OCI-M1 (cell line): ENCODE results near the gene LTBP3.
A peak's percentile ranks its signal among the peaks of the same experiment; 100 is the strongest.

Source experiments
- DNase-seq: peaks from one replicate; lab custom pipeline; 2025; lab: John Stamatoyannopoulos, UW

Gene LTBP3

GRCh38 chr11:65558002-65558929, at the start of gene LTBP3:
Gene LTBP3, minus strand, starts transcription at chr11:65558359. Its CDS starts 400 bp downstream, at chr11:65557959.
- DNase-seq = peak; percentile 70

DNA sequence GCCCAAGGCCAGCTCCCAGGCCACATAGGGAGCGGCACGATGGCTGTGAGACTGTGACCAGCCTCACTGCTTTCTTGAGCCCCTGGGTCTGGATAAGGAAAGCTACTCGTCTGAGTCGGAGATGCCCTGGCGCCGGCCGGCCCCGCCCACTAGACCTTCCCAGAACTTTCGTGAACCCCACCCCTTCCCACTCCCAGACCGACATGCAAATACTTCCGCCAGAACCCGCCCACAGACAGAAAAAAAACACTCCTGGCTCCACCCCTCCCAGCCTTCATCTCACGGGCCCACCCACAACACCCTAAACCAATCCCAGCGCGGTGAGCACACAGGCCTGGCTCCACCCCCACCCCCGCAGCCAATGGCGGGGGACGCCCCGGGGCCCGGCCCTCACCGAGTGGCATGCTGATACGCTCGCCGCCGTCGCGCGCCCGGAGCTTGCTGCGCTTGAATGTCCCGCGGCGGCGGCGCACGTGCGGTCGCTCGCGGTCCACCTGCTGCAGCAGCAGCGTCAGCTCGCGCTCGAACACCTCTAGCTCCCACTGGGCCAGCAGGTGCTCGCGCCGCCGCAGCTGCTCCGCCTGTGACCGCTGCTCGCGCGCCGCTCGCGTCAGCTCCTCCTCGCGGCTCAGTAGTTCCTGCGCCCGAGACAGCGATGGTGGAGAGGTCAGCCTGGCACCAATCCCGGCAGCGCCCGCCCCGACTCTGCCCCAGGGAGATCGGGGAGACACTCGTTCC, 48.9 kb upstream of the LTBP3 start:
- DNase-seq = no peak

- no peak for DNase-seq
Observed at GRCh38 chr11:65604258-65604657, 46.1 kb upstream of the LTBP3 start.

- DNase-seq = no peak
Observed at GRCh38 chr11:65599955-65600246, 41.7 kb upstream of the LTBP3 start.

- DNase-seq = no peak
Observed at GRCh38 chr11:65599216-65599954, 41.2 kb upstream of the LTBP3 start.

GRCh38 chr11:65598258-65598699, 40.1 kb upstream of the LTBP3 start:
- no peak for DNase-seq

DNA sequence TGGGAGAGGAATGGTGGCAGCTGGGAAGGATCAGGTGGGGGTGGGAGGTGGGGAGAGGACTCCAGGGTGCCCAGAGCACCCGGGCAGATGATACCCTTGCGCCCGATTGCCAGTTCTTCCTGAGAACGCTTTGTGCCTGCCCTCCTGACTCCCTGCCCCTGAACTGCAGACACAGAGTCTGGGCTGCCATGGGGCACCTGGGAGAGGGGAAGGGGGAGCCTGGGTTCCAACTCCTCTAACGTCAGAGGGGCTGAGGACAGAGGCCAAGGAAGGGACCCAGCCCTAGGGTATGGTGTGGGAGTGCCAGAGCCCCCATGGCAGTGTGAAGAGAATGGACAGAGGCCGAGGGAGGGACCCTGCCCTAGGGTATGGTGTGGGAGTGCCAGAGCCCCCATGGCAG, 38.4 kb upstream of the LTBP3 start:
- DNase-seq = no peak

GRCh38 chr11:65595543-65596281, 37.6 kb upstream of the LTBP3 start, which contains the start of gene KCNK7:
Gene KCNK7, minus strand, starts transcription at chr11:65595800. Its CDS starts 28 bp downstream, at chr11:65595772.
- no peak for DNase-seq

DNA sequence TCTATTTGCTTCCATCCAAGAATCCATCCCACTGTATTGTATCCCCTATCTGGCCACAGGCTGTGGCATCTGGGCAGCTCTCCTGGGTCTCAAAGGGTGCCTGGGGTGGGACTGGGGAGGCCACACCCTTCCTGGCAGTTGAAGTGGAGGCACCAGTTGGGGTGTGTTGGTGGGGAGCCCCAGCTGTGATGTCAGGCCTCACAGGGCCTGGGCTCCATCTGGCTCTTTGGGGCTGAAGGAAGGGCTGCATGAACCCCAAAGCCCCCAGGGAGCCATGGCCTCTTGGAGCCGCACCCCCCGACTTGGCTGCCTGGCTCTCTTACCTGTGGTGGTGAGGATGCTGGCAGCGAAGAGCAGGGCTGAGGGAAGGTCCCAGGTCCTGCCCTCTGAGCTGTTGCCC, 37.0 kb upstream of the LTBP3 start:
- DNase-seq = no peak

- DNase-seq = peak; percentile 36
Observed at GRCh38 chr11:65593518-65594414, 35.6 kb upstream of the LTBP3 start.

DNA sequence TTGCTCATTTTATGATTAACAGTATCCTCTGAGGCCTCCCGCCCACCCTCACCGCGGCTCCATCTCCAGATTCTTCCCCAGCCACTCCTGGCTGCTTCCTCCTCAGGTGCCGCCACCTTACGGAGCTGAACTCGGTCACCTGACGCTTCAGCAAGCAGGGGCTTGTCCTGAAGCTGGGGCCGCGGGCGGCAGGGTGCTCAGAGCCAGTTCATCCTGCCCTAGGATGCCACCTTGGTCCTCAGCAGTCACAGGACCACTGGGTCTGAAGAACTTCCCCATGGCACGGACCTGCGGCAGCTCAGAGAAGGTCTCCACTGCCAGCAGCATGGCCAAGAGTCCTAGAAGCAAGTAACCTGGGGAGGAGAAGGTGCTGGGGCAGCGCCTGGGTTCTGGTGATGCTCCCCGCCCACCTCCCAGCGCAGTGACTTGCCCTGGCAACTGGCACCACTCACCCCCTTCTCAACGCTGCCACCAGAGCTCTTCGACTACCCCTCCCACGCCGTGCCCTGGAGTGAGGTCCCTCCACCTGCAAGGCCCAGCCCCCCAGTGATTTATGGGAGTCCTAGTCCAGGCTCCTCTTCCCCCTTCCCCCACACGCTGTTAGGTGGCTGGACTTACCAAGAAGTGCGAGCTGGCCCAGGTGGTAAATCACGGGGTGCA, 34.8 kb upstream of the LTBP3 start:
- DNase-seq = no peak

- DNase-seq = no peak
Observed at GRCh38 chr11:65591939-65592857, 34.0 kb upstream of the LTBP3 start.

- DNase-seq = no peak
Observed at GRCh38 chr11:65590240-65590738, 32.1 kb upstream of the LTBP3 start.

DNA sequence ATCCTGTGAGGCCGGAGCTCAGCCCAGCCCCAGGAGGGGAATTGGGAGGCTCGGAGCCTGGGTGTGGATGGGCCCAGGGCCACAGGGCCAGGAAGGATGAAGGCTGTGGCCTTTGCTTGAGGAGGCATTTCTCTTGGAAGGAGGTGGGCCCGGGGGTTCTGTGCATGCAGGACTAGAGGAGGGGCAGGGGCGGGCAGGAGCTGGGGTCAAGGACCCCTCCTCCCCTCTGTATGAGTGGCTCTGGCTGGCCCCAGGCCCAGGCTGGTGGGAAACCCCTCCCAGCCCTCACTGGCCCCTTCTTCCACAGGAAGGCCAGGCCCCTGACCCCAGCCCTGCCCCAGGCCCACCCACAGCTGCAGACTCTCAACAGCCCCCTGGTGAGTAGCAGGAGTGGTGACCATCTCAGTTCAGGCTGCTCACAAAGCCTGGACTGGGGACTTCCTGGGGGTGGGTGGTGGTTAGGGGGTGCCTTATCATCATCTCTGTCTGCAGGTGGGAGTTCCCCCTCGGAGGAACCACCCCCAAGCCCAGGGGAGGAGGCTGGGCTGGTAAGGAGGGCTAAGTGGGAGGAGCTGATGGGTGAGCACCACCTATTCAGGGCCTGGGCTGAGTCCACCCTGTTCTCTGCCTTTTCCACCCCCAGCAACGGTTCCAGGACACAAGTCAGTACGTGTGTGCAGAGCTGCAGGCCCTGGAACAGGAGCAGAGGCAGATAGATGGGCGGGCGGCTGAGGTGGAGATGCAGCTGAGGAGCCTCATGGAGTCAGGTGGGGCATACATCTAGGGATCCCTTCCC, 31.5 kb upstream of the LTBP3 start:
- DNase-seq = peak; percentile 45

DNA sequence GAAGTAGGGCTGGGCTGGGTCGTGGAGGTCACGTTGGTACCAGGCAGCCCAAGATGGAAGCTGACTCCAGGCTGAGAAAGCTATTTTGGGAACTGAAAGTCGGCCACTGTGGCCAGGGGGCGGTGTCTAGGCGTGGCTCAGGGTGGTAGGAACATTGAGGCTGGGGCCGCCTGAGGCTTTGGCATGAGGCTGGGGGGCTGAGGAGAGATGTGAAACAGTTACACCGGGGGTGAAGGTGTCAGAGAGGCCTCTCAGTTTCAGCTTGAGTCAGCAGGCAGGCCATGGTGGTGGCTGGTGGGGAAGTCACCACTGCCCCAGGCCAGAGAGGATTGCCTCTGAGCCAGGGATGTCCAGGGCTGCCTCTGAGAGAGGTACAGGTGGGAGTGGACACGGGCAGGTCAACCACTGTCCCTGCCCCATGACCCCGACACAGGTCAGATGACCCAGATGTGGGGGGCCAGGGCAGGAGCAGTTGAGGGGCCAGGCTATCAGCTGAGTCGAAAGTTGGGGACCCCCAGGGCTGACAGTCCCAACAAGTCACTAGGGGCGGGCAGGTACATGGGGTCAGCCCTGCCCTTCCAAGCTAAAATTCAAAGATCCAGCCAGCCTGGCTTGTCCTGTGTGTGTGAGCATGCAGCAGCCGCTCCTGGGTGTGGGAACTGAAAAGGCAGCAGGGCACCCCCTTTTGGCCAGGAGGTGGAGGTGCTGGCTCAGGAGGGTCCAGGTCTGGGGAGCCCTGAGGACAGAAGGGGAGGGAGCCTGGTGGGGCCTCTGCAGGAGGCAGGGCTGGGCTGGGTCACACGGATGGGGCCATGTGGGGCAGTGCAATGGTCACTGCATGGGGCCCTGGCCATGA, 30.3 kb upstream of the LTBP3 start:
- peak; percentile 68 for DNase-seq

GRCh38 chr11:65586676-65587075, 28.5 kb upstream of the LTBP3 start:
- no peak for DNase-seq

DNA sequence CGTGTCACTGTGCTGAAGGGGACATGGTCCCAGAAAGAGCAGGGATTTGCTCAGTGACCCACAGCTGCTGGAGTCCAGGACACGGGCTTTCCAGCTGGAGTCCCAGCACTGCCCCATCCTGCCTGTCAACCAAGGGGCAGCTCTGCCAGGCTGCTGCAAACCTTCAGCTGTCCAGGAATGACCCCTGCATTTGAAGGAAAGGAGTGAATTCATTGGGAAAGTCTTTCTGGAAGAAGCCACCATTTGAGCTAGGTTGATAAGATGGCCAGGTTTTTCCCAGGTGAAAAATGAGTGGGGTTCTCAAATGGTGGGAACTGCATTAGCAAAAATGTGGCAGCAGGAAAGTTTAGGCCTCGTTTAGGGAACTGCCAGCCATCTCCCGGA, 28.1 kb upstream of the LTBP3 start:
- no peak for DNase-seq
